Measurements from ENCODE around the gene KRT25.

Gene KRT25

GRCh38 chr17:40755231-40755630, at the start of gene KRT25:
KRT25 (minus strand) TSS chr17:40755331; CDS start chr17:40755271, 60 bp downstream.
- DNase-seq (ENCODE audit: low read depth) = no peak

- DNase-seq (ENCODE audit: low read depth) = peak; percentile 66
Observed at GRCh38 chr17:40803617-40804082, 48.5 kb upstream of the KRT25 start.

- no peak for DNase-seq (ENCODE audit: low read depth)
Observed at GRCh38 chr17:40801157-40801556, 46.0 kb upstream of the KRT25 start.

GRCh38 chr17:40800381-40800780, 45.2 kb upstream of the KRT25 start:
- DNase-seq (ENCODE audit: low read depth) = no peak

GRCh38 chr17:40799859-40800258, 44.7 kb upstream of the KRT25 start, which contains the start of gene KRT28:
KRT28 (minus strand) TSS chr17:40799959; CDS start chr17:40799893, 66 bp downstream.
- no peak for DNase-seq (ENCODE audit: low read depth)

GRCh38 chr17:40796846-40797245, 41.7 kb upstream of the KRT25 start:
- DNase-seq (ENCODE audit: low read depth) = no peak

GRCh38 chr17:40795019-40795667, 40.0 kb upstream of the KRT25 start:
- DNase-seq (ENCODE audit: low read depth) = no peak

- no peak for DNase-seq (ENCODE audit: low read depth)
Observed at GRCh38 chr17:40794466-40794865, 39.3 kb upstream of the KRT25 start.

GRCh38 chr17:40793832-40794231, 38.7 kb upstream of the KRT25 start:
- no peak for DNase-seq (ENCODE audit: low read depth)

GRCh38 chr17:40791787-40792436, 36.8 kb upstream of the KRT25 start:
- DNase-seq (ENCODE audit: low read depth) = no peak

- DNase-seq (ENCODE audit: low read depth) = no peak
Observed at GRCh38 chr17:40791111-40791510, 36.0 kb upstream of the KRT25 start.

GRCh38 chr17:40782450-40782849, 27.3 kb upstream of the KRT25 start, which contains the start of gene KRT27:
KRT27 (minus strand) TSS chr17:40782550; CDS start chr17:40782493, 57 bp downstream.
- DNase-seq (ENCODE audit: low read depth) = no peak

GRCh38 chr17:40779181-40779909, 24.2 kb upstream of the KRT25 start:
- DNase-seq (ENCODE audit: low read depth) = peak; percentile 4

GRCh38 chr17:40778461-40778860, 23.3 kb upstream of the KRT25 start:
- no peak for DNase-seq (ENCODE audit: low read depth)

- no peak for DNase-seq (ENCODE audit: low read depth)
Observed at GRCh38 chr17:40777971-40778370, 22.8 kb upstream of the KRT25 start.

- no peak for DNase-seq (ENCODE audit: low read depth)
Observed at GRCh38 chr17:40777459-40777858, 22.3 kb upstream of the KRT25 start.

GRCh38 chr17:40775945-40776344, 20.8 kb upstream of the KRT25 start:
- DNase-seq (ENCODE audit: low read depth) = no peak

- no peak for DNase-seq (ENCODE audit: low read depth)
Observed at GRCh38 chr17:40772101-40772500, 17.0 kb upstream of the KRT25 start, which contains the start of gene KRT26. KRT26 (minus strand) TSS chr17:40772201; CDS start chr17:40772113, 88 bp downstream.

GRCh38 chr17:40765657-40766056, 10.5 kb upstream of the KRT25 start:
- no peak for DNase-seq (ENCODE audit: low read depth)

- no peak for DNase-seq (ENCODE audit: low read depth)
Observed at GRCh38 chr17:40763752-40764151, 8.6 kb upstream of the KRT25 start.

GRCh38 chr17:40760105-40761016, 5.2 kb upstream of the KRT25 start:
- no peak for DNase-seq (ENCODE audit: low read depth)

GRCh38 chr17:40753804-40754203, 1.3 kb downstream of the KRT25 start:
- DNase-seq (ENCODE audit: low read depth) = no peak

Measured in activated T-cell treated with anti-CD3 and anti-CD28 coated beads for 1 hour (primary cell).